GM18907 (cell line): ENCODE measurements around the gene MCC.

Experiments
- ATAC-seq: cut with Tn5 transposase; IDR thresholded peaks from one replicate; pipeline ENCODE4 v1.9.1; 2021; ENCODE audit warnings: mild to moderate bottlenecking, moderate library complexity; ENCODE audit not compliant: unreplicated experiment

Gene MCC

GRCh38 chr5:113157886-113158285 is 330.4 kb downstream of the MCC start:
- ATAC-seq: no peak

DNA sequence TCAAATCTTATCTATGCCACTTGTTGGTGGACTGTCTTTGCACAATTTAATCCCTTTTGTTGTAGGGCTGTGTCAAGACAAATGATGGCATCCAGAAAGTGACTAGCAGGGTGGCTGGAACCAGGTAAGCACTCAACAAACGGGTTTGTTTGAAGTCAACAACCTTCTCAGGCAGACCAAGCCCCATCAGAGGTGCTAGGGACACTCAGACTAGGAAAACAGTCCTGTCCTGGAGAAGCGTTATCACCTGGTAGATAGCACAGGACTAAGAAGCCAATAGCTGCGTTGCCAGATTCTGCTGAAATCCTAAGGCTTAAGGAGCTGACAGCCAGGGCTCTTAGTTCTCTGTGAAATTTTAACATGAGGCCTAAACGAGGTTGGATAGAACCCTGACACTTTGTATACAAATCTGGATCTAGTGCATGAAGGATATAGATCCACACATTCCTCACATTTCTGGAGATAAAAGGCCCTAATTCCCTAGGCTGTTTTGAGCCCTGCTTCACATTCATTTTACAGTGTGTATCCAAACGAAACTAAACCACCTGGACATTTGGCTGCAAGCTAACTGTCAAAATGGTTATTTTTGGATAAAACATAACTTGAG is 331.9 kb downstream of the MCC start:
- no peak for ATAC-seq

DNA sequence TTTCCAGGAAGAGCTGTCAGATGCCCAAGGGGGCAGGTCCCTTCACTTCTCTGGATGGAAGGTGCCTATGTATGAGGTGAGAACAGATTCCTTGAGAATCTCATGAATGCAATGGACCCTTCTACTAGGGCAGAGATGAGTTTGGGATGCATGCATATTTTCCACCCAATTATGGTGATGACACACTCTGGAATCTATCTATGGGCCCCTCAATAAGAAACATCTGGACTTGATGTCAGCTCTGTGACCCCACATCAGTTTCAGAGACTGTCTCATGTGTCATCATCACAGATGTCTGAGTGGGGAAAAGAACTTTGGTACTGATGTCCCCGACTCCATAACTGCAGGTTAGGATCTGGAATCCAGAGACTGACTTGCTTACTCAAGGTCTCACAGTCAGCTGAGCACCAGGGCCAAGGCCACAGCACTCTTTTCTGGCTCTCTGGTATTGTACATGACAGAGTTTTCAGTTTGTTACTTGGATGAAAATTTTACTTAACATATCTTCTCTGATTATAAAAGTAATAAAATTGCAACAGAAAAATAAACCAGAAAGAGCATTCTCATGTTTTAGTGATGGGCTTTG is 334.6 kb downstream of the MCC start:
- no peak for ATAC-seq

GRCh38 chr5:113152380-113152740 is 335.9 kb downstream of the MCC start:
- no peak for ATAC-seq

- no peak for ATAC-seq
Observed at GRCh38 chr5:113151641-113152379, 336.4 kb downstream of the MCC start.

DNA sequence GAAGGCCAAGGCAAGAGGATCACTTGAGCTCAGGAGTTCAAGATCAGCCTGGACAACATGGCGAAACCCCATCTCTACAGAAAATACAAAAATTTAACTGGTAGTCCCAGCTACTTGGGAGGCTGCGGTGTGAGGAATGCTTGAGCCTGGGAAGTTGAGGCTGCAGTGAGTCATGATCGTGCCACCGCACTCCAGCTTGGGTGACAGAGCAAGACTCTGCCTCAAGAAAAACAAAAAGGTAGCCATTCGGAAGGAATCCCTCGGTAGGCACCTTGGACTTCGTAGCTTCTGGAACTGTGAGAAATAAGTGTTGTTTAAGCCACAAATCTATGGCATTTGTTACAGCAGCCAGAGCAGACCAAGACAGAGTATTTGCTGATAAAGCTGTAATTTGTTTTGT is 337.4 kb downstream of the MCC start:
- ATAC-seq: no peak

- ATAC-seq: no peak
Observed at GRCh38 chr5:113150221-113150620, 338.0 kb downstream of the MCC start.

- no peak for ATAC-seq
Observed at GRCh38 chr5:113147537-113147936, 340.7 kb downstream of the MCC start.

- no peak for ATAC-seq
Observed at GRCh38 chr5:113147101-113147508, 341.1 kb downstream of the MCC start.

DNA sequence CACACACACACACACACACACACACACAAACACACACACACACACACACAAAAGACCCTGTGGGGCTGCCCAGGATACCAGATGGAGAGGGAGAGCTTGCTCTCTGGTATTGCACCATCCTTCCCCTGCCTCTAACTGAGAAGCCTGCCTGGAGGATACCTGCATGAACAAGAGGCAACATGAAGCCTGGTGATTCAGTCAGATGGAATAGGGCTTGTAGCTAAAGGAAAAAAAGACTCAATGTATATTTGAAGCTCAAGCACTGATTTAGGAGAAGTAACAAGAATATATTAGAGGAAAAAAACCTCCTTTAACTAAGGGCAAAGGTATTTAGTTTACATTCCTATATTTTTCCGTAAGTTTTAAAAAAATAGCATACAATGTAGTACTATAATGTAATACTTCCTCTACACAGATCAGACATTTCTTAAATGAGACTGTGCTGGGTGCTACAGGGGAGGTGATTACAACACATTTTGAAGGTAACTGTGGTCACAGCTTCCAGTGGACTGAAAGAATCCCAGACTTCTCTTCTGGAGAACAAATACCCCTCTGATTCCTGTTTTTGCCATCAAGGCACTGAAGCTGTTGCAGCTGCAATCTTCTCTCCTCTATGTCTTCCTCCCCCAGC is 342.4 kb downstream of the MCC start:
- ATAC-seq: no peak

DNA sequence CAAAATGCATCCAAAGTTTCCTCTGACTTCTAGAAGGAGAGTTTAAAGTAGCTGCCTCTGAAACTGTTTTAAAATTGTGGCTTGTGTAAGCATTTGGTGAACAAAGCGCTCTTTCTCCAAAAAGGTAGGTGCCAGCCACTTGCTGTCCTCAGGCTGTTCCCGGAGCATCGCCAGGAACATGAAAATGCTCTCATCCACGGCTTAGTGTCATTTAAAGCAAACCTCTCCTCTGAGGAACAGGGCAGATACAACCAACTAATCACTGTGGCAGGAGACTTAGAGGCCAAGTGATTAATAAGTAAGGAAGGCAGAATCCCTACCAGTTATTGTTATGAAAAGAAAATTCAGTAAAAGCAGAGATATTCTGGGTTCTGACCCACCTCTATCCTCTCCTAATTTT is 346.1 kb downstream of the MCC start:
- no peak for ATAC-seq

DNA sequence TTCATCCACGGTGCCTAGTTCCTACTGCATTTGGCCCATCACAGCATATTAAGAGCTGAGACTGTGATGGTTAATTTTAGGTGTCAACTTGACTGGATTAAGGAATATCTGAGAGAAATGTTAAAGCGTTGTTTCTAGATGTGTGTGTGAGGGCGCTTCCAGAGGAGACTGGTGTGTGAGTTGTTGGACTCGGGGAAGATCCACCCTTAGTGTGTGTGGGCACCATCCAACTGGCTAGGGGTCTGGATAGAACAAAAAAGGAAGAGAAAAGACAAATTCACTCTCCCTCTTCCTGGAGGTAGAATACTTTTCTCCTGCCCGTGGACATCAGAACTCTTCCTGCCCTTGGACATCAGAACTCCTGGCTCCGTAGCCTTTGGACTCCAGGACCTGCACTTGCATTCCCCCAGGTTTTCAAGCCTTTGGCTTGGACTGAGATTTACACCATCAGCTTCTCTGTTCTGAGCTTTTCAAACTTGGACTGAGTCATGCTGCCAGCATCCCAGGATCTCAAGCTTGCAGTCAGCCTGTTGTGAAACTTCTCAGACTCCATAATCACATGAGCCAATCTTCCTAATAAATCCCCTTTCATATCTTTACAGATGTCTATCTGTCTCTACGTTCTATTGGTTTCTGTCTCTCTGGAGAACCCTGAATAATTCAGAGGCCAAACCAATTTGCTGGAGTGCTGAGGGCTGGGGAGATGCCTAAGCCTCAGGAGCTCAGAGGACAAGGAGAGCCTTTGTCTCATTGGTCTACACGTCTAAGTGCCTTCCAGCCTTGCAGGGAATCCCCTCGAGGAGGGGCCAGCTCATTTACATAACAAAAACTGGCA is 347.2 kb downstream of the MCC start:
- no peak for ATAC-seq

DNA sequence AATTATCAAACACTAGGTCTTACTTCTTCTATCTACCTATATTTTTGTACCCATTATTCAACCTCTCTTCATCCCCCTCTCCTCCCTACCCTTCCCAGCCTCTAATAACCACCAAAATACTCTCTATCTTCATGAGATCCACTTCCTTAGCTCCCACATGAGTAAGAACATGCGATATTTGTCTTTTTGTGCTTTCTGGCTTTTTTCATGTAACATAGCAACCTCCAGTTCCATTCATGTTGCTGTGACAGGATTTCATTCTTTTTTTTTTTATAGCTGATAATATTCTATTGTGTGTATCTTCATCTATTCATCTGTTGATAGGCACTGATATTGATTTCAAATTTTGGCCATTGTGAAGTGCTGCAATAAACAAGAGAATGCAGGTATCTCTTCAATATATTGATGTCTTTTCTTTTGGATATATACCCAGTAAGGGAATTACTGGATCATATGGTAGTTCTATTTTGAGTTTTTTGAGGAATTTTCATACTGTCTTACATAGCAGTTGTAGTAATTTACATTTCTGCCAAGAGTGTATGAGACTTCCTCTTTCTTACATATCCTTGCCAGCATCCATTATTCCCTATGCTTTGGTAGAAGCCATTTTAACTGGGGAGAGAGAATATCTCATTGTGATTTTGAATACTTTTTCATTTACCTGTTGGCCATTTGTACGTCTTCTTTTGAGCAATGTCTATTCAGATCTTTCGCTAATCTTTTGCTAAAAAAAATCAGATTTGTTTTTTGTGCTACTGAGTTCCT is 354.9 kb downstream of the MCC start:
- ATAC-seq: no peak

- no peak for ATAC-seq
Observed at GRCh38 chr5:113132564-113132963, 355.7 kb downstream of the MCC start.

DNA sequence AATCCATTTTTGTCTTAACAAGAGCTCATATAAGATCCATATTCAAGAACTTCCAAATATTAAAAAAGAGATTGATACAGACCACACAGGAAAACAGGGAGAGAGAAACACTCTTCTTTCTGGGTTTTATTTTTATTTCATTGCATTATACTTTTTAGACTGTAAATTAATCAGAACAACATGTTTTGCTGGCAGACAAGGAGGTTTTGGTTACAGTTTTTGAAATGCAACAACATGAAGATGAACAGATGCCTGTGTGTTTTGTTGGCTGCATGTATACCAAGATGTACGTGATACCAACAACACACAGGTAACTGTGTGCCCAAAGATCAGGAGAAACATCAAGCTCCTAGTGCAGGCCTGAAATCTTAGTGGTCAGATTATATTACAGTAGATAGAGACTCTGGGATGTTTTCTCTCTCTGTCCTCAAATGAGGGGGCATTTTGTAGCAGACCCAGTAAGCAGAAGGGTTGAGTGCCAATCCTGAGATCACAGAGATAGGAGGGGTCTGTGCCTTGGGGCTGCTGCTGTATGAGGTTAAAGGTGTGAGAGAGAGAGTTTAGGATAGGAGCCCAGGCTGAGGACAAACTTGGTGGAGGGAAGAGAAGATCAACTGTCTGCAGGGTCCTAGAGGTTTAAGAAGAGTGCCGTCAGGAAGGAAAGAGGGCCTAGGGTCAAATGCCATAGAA is 359.5 kb downstream of the MCC start:
- no peak for ATAC-seq

DNA sequence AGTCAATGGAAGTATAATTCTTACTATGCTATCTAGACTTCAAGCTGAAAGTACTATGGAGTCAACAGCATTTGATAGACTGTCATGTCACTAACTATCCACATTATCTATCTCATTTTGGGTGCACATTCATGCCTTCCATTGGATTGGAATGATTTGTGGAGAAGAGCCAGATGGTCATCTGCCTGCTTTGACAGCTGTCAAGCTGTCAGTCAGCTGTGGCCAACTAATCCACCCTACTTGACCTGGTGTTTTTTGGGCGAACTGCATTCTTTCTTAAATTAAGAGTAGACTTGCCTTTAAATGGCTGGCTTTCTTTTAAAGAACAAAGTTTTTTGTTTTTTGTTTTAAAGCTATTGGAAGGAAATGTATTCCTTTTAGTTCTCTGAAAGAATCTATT is 360.2 kb downstream of the MCC start:
- ATAC-seq: no peak

GRCh38 chr5:113127021-113127420 is 361.2 kb downstream of the MCC start:
- ATAC-seq: no peak

DNA sequence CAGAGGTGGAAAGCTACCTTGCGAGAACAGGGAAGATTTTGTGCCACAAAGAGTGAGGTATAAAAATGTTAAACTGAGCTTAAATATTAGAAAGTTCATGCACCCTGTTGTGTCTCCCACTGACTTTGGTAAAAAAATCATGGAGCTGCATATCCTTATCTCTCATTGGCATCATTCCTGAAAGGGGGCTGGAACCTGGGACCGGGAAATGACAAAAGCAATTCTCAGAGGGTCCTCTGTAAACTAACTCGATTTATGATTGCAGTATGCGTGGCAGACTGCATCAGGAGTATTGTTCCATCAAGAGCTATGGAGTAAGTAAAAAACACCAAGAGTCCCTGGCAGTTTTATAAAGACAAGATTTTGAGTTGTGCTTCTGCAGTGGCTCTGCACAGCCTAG is 362.9 kb downstream of the MCC start:
- ATAC-seq: no peak

- ATAC-seq: no peak
Observed at GRCh38 chr5:113124914-113125313, 363.3 kb downstream of the MCC start.

- no peak for ATAC-seq
Observed at GRCh38 chr5:113124265-113124664, 364.0 kb downstream of the MCC start.
